Measurements from ENCODE around the gene MB21D2.

- TF ChIP-seq CTCF (conservative IDR thresholded peaks at IDR 0.05; ENCODE audit: low read length) (no peak), EZH2phosphoT487 (IDR thresholded peaks at IDR 0.05; ENCODE audit: borderline replicate concordance) (no peak)
Observed at GRCh38 chr3:192845526-192845855, 72.2 kb downstream of the MB21D2 start.

Data from Loucy (cell line).